Gastrocnemius medialis (tissue), 4 donors: Measurements from ENCODE around the gene TMEM88. TPM values are rescaled to one million over a fixed set of nuclear protein-coding genes. Genes with fewer than 3 reads are reported as not detected.

Experiments used
- ATAC-seq, 2 donors: fragments of 150-250 bp; one replicate each; pipeline ENCODE4 v1.9.1; 2016
- DNase-seq, 2 donors: peaks; one replicate each; pipeline ENCODE4 v3.0.0-alpha.2; 2019
- H3K27ac ChIP-seq, 4 donors: fragments of 200-600 bp; sonication (generic); 1 replicate in 1 of 4; 2 replicates in 3 of 4; pipeline ENCODE4 v1.5.1; 2016 to 2018; ENCODE audit warnings: mild to moderate bottlenecking in 2 of 4, moderate library complexity in 1 of 4
- H3K27me3 ChIP-seq, 3 donors: fragments of 200-600 bp; sonication (generic) in 2 of 3; 1 replicate in 1 of 3; 2 replicates in 2 of 3; pipeline versions ENCODE4 v1.5.1 to v1.6.0; 2016 to 2019; ENCODE audit warnings: mild to moderate bottlenecking in 1 of 3, moderate library complexity in 1 of 3
- H3K36me3 ChIP-seq, 2 donors: fragments of 200-600 bp; sonication (generic) in 1 of 2; one replicate each; pipeline ENCODE4 v1.5.1; 2017 to 2018
- H3K4me1 ChIP-seq, 2 donors: fragments of 200-600 bp; sonication (generic) in 1 of 2; one replicate each; pipeline ENCODE4 v1.5.1; 2016 to 2017; ENCODE audit warnings: mild to moderate bottlenecking in 2 of 2
- H3K4me3 ChIP-seq, 4 donors: fragments of 200-600 bp; sonication (generic) in 3 of 4; 1 replicate in 1 of 4; 2 replicates in 3 of 4; pipeline ENCODE4 v1.5.1; 2016 to 2019; ENCODE audit warnings: mild to moderate bottlenecking in 2 of 4
- H3K9me3 ChIP-seq, 3 donors: fragments of 200-600 bp; sonication (generic) in 2 of 3; 1 replicate in 1 of 3; 2 replicates in 2 of 3; pipeline ENCODE4 v1.5.1; 2016 to 2019
- CTCF ChIP-seq, 5 experiments: fragments of 450-650 bp in 3 of 5; fragments of 200-600 bp in 2 of 5; sonication (generic) in 2 of 5; IDR thresholded peaks in 4 of 5; conservative IDR thresholded peaks in 1 of 5; 1 replicate in 4 of 5; 2 replicates in 1 of 5; pipeline ENCODE4 v1.5.1; 2016 to 2019; ENCODE audit warnings: antibody characterized with exemption in 5 of 5, mild to moderate bottlenecking in 3 of 5, moderate library complexity in 3 of 5
- POLR2A ChIP-seq, 2 donors: fragments of 450-650 bp; IDR thresholded peaks; one replicate each; pipeline ENCODE4 v1.6.1; 2017; ENCODE audit warnings: antibody characterized with exemption in 2 of 2, mild to moderate bottlenecking in 2 of 2, moderate library complexity in 2 of 2
- in situ Hi-C, 4 donors: fragments of 200-750 bp; cut with MboI; loops; one replicate each; pipeline versions ENCODE4 v1.15.0 to v1.8.0; 2017; ENCODE audit warnings: low sequenced_read_pairs in 4 of 4
- intact Hi-C: fragments of 100-400 bp; cut with DNase I; formaldehyde crosslinking; loops from one replicate; pipeline ENCODE4 v1.15.1; 2023; ENCODE audit warnings: low total_unique reads
- total RNA-seq, 4 donors: library from RNA; depleted of rRNA; stranded (reverse); fragments of >200 nt; gene quantifications; one replicate each; pipeline versions ENCODE4 v1.1.0 to v1.2.3, GENCODE V29; 2016

Gene TMEM88
- total RNA-seq, 4 donors from 2014 or later, result 18.8 to 56.8 (median 27.9) TPM

- Histone ChIP-seq H3K27ac (no peak overlapping the region), H3K4me1 (peaks cover 11 to 14% of the 10 kb centered on the region in 2 donors)
Measured at GRCh38 chr17:7846765-7847661, 7.9 kb upstream of the TMEM88 start.

GRCh38 chr17:7848131-7848579 lies 6.7 kb upstream of the TMEM88 start:
- DNase-seq (no peak), ATAC-seq (no peak)
- Histone ChIP-seq H3K4me1 (peaks cover 13 to 18% of the 10 kb centered on the region in 2 donors), H3K27me3 (no peaks in the 10 kb centered on the region), H3K36me3 (peaks cover 0 to 67% of the 10 kb centered on the region in 2 donors), H3K4me3 (no peak overlapping the region), H3K27ac (no peak overlapping the region), H3K9me3 (no peaks in the 10 kb centered on the region)
- in situ Hi-C loops, result no loop called here
- intact Hi-C loops, result loop anchor here (10.0 kb wide), 1 partner anchor 543 kb away; the partner anchor contains the start of gene EIF5A
- TF ChIP-seq CTCF (IDR thresholded peaks at IDR 0.05 in 4 of 5, conservative IDR thresholded peaks at IDR 0.05 in 1 of 5), result no peak
- no peak for TF ChIP-seq POLR2A (IDR thresholded peaks at IDR 0.05)

More at GRCh38 chr17:7846765-7847661, 7.9 kb upstream of the TMEM88 start:
- in situ Hi-C loops, result no loop called here
- Histone ChIP-seq H3K27me3 (no peaks in the 10 kb centered on the region), H3K4me3 (no peak overlapping the region), H3K36me3 (peaks cover 0 to 56% of the 10 kb centered on the region in 2 donors), H3K9me3 (no peaks in the 10 kb centered on the region)
- no peak for TF ChIP-seq CTCF (IDR thresholded peaks at IDR 0.05 in 4 of 5, conservative IDR thresholded peaks at IDR 0.05 in 1 of 5)
- no peak for TF ChIP-seq POLR2A (IDR thresholded peaks at IDR 0.05)
- no peak for ATAC-seq
- DNase-seq, result no peak
- intact Hi-C loops, result loop anchor here (10.0 kb wide), 1 partner anchor 542 kb away; the partner anchor contains the start of gene EIF5A

GRCh38 chr17:7848739-7849129 lies 6.1 kb upstream of the TMEM88 start:
- TF ChIP-seq CTCF (IDR thresholded peaks at IDR 0.05 in 4 of 5, conservative IDR thresholded peaks at IDR 0.05 in 1 of 5), result no peak
- TF ChIP-seq POLR2A (IDR thresholded peaks at IDR 0.05), result no peak
- peaks cover 13 to 18% of the 10 kb centered on the region in 2 donors for H3K4me1 ChIP-seq
- H3K4me3 ChIP-seq, result no peak overlapping the region
- H3K27ac ChIP-seq, result no peak overlapping the region
- no peak for ATAC-seq
- no peaks in the 10 kb centered on the region for H3K27me3 ChIP-seq
- DNase-seq, result no peak
- peaks cover 0 to 67% of the 10 kb centered on the region in 2 donors for H3K36me3 ChIP-seq
- H3K9me3 ChIP-seq, result no peaks in the 10 kb centered on the region
- in situ Hi-C loops, result no loop called here
- intact Hi-C loops, result loop anchor here (10.0 kb wide), 1 partner anchor 544 kb away; the partner anchor contains the start of gene EIF5A

- no peak overlapping the region for H3K27ac ChIP-seq
- peaks cover 0 to 67% of the 10 kb centered on the region in 2 donors for H3K36me3 ChIP-seq
- intact Hi-C loops, result loop anchor here (10.0 kb wide), 1 partner anchor 544 kb away; the partner anchor contains the start of gene EIF5A
- DNase-seq (no peak), ATAC-seq (no peak)
- H3K27me3 ChIP-seq, result no peaks in the 10 kb centered on the region
- in situ Hi-C loops, result no loop called here
- TF ChIP-seq CTCF (IDR thresholded peaks at IDR 0.05 in 4 of 5, conservative IDR thresholded peaks at IDR 0.05 in 1 of 5) (no peak), POLR2A (IDR thresholded peaks at IDR 0.05) (no peak)
- no peaks in the 10 kb centered on the region for H3K9me3 ChIP-seq
- H3K4me3 ChIP-seq, result no peak overlapping the region
- peaks cover 13 to 18% of the 10 kb centered on the region in 2 donors for H3K4me1 ChIP-seq
Measured at GRCh38 chr17:7849130-7849750, 5.6 kb upstream of the TMEM88 start.
